ENCODE results near the gene RGL3.

Gene RGL3

DNA sequence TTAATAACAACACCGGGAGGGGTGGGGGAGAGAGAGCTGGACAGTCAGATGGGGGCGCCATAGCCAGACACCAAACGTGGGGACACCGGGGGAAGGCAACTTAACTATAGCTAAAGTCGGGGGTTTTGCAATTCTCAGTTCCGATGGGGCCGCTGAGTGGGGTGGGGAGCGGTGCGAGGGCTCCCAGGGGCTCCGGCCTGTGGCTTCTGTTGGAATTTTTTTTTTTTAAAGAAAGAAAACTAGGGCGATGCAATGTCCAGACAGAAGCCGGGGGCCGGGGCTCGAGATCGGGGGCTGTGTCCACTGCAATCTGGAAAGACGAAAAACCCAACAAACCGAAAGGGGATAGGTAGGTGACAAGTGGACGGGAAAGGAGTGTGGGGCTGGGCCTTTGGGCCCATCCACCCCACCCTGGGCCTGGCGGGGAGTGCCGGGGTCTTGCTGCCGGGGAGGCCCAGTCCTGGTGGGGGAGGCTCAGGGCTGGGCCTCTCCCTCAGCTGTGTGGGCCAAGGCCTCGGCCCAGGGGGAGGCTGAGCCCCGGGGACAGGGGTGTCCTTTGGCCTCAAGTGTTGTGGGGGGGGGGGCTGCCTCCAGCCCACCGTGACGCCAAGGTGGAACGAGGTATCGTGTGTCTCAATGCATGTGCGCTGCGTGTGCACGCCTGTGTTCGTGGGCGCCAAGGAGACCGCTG is 33.7 kb upstream of the RGL3 start:
- DNase-seq (no peak), ATAC-seq (peak; percentile 9)
- H3K27me3 Mint-ChIP-seq, result peaks cover 19% of the 10 kb centered on the region
- H3K27ac Mint-ChIP-seq, result peak overlapping the region in 1 of 2 donors; percentile 39
- H3K9me3 Mint-ChIP-seq, result no peaks in the 10 kb centered on the region
- no peak overlapping the region for H3K4me3 Mint-ChIP-seq
- no peaks in the 10 kb centered on the region for H3K4me1 Mint-ChIP-seq

DNA sequence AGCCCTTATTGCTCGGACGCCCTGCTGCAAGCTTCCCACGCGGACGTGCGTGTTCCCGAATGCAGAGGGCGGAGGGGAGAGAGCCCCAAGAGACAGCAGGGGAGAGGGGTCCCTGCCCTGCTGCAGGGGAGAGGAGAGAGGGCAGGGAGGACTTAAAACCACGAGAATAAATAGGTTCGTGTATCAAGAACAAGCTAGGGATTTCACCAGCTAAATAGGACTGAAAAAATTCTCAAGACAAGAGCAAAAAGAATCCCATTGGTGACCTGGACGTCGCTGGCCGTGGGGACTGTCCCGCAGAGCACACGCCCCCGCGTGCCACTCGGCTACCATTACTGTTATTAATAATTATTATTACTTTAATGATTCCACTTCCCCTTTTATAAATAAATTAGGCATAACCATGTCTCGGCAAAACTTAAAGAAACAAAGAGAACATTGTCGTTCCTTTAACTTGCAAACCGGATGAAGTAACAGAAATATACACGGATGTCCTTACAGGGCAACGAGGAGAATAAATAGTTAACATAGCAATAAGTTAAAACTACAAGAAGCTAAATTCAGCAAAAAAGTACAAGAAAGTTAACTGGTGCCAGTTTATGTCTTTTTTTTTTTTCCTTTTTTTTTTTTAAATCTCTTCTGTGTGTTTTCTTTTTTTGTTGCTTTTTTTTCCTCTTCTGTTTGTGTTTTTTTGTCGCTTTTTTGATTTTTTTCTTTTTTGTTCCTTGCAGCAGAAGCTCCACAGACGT is 32.9 kb upstream of the RGL3 start:
- Mint-ChIP-seq H3K27ac (no peak overlapping the region), H3K9me3 (no peaks in the 10 kb centered on the region), H3K27me3 (peaks cover 12% of the 10 kb centered on the region), H3K4me3 (no peak overlapping the region), H3K4me1 (no peaks in the 10 kb centered on the region)
- ATAC-seq (no peak), DNase-seq (no peak)

DNA sequence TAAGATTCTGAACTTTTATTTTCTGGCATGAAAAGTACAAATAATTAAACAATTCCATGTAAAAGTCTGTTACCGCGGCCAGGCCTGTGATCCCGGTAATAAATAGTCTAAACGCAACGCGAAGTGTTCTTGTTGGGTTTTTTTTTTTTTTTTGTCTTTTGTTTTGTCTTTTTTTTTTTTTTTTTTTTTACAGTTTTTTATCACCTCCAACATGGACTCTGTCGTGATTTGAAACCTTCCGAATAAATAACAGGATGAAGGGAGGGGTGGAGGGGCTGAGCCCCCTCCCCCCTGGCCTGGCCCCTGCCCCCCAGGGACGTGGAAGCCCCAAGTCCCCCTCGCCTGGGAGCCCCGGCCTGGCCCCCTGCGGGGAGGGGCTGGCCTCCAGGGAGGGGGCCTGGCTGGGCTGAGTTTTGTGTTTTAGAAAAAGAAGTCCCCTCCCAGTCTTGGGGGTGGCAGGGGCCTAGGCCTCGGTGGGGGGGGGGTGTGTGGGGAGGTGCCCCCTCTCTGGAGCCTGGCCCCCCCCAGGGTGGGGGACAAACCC is 32.3 kb upstream of the RGL3 start:
- DNase-seq (no peak), ATAC-seq (peak; percentile 8)
- Mint-ChIP-seq H3K4me3 (no peak overlapping the region), H3K27ac (no peak overlapping the region), H3K9me3 (no peaks in the 10 kb centered on the region), H3K4me1 (no peaks in the 10 kb centered on the region), H3K27me3 (peaks cover 12% of the 10 kb centered on the region)

DNA sequence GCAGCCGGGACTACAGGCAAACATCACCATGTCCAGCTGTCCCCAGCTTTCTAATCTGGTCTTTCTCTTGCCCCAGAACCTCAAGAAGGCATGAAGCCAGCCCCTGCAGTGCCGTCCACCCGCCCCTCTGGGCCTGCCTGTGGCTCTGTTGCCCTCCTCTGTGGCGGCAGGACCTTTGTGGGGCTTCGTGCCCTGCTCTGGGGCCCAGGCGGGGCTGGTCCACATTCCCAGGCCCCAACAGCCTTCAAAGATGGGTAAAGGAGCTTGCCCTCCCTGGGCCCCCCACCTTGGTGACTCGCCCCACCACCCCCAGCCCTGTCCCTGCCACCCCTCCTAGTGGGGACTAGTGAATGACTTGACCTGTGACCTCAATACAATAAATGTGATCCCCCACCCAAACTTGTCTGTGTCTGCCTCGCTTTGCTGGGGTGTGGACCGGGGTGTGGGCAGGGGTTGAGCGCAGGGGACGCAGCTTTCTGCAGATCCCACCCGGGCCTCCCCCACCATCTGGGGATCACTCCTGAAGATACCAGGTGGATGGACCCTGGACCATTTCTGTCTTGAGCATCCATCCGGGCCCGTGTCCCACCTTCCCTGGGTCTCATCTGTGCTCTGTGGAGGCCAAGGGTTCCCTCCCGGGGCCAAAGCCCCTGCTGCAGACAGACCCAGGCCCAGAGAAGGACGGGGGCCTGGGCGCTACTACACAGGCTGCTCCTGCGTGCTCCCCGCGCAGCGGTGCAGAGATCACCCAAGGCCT is 31.6 kb upstream of the RGL3 start:
- no peak overlapping the region for H3K27ac Mint-ChIP-seq
- DNase-seq (no peak), ATAC-seq (no peak)
- no peaks in the 10 kb centered on the region for H3K9me3 Mint-ChIP-seq
- H3K27me3 Mint-ChIP-seq, result peaks cover 9% of the 10 kb centered on the region
- H3K4me1 Mint-ChIP-seq, result no peaks in the 10 kb centered on the region
- no peak overlapping the region for H3K4me3 Mint-ChIP-seq

DNA sequence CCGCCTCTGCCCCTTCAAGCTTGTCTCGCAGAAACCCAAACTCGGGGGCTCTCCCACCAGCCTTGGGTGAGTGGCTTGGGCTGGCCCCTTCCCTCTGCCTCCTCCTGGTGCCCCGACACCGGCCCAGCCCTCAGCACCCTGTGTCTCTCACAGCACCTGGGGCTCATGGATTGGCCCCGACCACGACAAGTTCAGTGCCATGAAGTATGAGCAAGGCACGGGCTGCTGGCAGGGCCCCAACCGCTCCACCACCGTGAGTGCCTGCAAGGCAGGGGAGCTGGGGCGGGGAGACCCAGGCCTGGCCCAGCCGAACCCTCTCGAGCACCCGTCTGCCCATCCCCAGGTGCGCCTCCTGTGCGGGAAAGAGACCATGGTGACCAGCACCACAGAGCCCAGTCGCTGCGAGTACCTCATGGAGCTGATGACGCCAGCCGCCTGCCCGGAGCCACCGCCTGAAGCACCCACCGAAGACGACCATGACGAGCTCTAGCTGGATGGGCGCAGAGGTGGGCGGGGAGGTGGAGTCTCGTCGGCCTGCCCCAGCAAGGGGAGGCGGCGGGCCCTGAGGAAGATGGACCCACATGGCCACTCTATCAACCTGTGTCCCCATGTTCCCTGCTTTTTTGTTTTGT is 29.9 kb upstream of the RGL3 start:
- H3K27ac Mint-ChIP-seq, result no peak overlapping the region
- H3K4me3 Mint-ChIP-seq, result no peak overlapping the region
- ATAC-seq (no peak), DNase-seq (no peak)
- H3K4me1 Mint-ChIP-seq, result no peaks in the 10 kb centered on the region
- no peaks in the 10 kb centered on the region for H3K9me3 Mint-ChIP-seq
- H3K27me3 Mint-ChIP-seq, result peaks cover 5% of the 10 kb centered on the region

DNA sequence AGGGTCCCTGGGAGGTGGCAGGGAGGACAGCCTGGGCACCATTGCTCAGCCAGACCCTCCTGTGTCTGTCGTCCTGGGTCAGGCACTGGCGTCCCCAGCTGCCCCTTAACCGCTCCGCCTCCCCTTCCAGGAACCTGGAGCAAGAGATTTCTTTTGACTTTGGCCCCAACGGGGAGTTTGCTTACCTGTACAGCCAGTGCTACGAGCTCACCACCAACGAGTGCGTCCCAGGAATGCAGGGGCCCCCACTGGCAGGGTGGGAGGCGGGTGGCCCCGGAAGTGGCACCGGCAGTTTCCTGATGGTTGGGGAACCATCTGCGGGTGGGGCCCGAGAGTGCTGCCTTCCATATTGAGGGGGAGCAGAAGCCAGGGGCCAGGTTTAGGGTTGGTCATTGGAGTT is 29.3 kb upstream of the RGL3 start:
- H3K4me1 Mint-ChIP-seq, result no peaks in the 10 kb centered on the region
- ATAC-seq (no peak), DNase-seq (no peak)
- no peak overlapping the region for H3K27ac Mint-ChIP-seq
- peaks cover 5% of the 10 kb centered on the region for H3K27me3 Mint-ChIP-seq
- no peak overlapping the region for H3K4me3 Mint-ChIP-seq
- H3K9me3 Mint-ChIP-seq, result no peaks in the 10 kb centered on the region

DNA sequence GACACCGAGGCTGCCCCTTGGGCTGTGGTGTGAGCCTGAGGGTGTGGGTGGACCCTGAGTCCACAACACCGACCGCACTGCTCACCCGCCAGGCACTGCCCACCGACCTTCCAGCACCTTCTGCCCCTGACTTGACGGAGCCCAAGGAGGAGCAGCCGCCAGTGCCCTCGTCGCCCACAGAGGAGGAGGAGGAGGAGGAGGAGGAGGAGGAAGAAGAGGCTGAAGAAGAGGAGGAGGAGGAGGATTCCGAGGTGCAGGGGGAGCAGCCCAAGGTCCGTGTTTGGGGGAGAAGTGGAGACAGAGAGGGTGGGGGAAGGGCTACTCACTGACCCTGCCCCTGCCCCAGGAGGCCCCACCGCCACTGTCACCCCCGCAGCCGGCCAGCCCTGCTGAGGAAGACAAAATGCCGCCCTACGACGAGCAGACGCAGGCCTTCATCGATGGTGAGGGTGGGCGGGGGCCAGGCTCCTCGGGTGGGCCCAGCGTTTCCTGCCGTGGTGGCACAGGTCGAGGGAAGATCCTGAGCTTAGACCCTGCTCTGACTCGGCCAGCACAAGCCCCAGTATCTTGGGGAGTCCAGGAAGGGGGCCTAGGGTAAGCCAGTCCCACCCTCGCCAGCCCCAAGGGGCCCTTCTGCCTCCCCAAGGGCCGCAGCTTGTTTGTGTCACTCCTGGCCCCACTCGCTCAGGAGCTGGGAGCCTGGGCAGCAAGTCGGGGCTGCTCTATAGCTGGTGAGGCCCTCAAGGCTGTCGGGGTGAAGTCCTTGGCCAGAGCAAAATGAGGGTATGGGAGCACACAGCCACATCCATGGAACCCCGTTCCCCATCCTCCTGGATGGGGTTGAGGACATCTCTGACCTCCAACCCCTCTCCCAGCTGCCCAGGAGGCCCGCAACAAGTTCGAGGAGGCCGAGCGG is 28.5 kb upstream of the RGL3 start:
- ATAC-seq, result peak; percentile 16
- Mint-ChIP-seq H3K4me3 (no peak overlapping the region), H3K27me3 (peaks cover 3% of the 10 kb centered on the region), H3K27ac (no peak overlapping the region), H3K4me1 (no peaks in the 10 kb centered on the region), H3K9me3 (no peaks in the 10 kb centered on the region)
- no peak for DNase-seq

DNA sequence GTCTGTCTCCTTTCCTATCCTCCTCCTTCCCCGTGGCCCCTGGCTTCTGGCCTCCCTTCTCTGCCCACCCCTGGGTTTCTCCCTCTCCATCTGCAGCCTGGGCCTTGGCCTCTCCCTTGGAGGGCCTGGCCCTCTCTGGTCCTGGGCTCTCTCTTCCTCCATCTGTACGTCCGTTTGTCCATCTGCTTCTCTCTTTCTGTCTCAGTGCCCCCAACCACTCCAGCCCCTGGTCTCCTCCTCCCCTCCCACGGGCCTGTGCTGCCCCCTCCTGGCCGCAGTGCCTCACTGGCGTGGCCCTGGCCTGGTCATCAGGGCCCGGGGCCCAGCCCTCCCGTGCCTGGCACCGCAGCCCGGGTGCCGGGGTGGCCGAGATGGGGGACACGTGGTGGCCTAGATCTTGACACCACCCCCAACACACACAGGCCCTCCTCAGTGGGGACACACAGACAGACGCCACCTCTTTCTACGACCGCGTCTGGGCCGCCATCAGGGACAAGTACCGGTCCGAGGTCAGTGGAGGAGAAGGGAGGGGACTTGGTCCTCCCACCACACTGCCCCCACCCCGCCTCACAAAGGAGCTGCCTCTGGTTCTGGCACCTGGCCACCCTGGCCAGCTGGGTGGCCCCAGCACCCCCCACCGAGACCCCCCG is 27.7 kb upstream of the RGL3 start:
- ATAC-seq (peak; percentile 62), DNase-seq (peak; percentile 47 to 48)
- Mint-ChIP-seq H3K4me1 (peaks cover 5% of the 10 kb centered on the region), H3K27ac (no peak overlapping the region), H3K27me3 (no peaks in the 10 kb centered on the region), H3K4me3 (no peak overlapping the region), H3K9me3 (no peaks in the 10 kb centered on the region)

DNA sequence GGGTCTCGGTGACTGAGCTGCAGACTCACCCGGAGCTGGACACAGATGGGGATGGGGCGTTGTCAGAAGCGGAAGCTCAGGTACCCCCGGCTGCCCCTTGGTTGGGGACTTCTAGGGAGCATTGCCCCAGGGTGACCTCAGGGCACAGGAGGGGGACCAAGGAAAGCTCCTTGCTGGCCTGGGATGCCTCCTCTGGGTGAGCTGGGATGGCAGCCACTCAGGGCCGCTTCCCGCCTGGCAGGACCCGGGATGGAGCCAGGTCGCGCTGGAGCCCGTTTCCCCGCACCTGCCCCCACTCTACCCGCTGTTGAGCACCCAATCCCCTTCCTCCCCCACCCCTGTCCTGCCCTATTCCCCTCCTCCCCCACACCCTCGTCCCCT is 27.1 kb upstream of the RGL3 start:
- Mint-ChIP-seq H3K4me3 (no peak overlapping the region), H3K27ac (no peak overlapping the region), H3K4me1 (peaks cover 7% of the 10 kb centered on the region), H3K9me3 (no peaks in the 10 kb centered on the region), H3K27me3 (no peaks in the 10 kb centered on the region)
- DNase-seq, result no peak
- ATAC-seq, result no peak

DNA sequence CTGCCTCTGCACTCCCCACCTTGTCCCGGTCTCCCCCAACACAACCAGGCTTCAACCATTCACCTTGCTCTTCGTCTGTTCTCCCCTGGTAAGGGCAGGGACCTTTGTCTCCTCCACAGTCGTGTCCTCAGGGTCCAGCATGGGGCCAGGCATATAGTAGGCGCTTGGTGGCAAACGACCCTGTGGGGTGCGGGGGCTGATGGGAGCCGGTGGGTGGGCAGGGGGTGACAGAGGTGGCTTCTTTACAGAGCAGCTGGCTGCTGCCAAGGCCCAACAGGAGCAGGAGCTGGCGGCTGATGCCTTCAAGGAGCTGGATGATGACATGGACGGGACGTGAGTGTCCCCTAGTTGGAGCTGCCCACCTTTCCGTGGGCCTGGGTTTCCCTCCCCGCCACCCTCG is 26.0 kb upstream of the RGL3 start:
- H3K4me1 Mint-ChIP-seq, result peaks cover 14% of the 10 kb centered on the region
- H3K27ac Mint-ChIP-seq, result peak overlapping the region in 1 of 2 donors; percentile 63
- no peak for DNase-seq

DNA sequence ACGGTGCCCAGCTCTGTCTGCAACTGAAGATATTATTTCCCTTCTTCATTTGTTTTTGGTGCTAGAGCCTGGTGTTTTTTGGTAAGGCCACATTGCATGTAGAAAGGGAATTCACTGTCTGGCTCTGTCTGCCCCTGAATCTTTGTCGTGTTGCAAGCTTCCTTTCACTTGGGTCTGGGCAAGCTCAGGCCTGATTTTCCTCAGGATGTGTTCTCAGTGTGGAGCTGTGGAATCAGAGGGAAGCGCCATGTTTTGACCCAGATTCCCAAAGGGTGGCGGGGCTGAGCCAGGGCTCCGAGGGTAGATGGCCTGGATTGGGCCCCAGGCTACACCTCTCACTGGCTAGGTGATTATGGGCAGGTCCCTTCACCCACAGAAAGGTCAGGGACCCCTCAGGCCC is 24.9 kb upstream of the RGL3 start:
- Mint-ChIP-seq H3K4me1 (peaks cover 14% of the 10 kb centered on the region), H3K27ac (peak overlapping the region in 1 of 2 donors; percentile 66), H3K9me3 (no peaks in the 10 kb centered on the region), H3K27me3 (no peaks in the 10 kb centered on the region), H3K4me3 (no peak overlapping the region)
- DNase-seq (no peak), ATAC-seq (no peak)

More for the DNA sequence above, 26.0 kb upstream of the RGL3 start:
- no peak overlapping the region for H3K4me3 Mint-ChIP-seq
- H3K27me3 Mint-ChIP-seq, result no peaks in the 10 kb centered on the region
- ATAC-seq, result no peak
- H3K9me3 Mint-ChIP-seq, result no peaks in the 10 kb centered on the region

DNA sequence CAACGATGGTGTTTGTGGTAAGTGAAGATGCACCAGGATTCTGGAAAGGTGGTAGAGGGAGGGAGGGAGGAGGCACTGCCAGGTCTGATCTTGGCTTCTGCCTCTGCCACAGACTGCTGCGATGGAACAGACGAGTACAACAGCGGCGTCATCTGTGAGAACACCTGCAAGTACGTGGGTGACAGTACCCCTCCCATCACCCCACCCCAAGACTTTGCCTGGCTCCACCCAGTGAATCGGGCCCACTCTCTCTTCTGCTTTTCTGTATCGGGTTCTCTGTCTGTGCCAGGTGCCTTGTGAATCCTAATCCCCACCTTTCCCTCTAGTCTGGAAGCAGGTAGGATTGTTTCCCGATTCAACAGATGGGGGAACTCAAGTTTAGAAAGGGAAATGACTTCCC is 18.8 kb upstream of the RGL3 start:
- Mint-ChIP-seq H3K4me3 (peak overlapping the region; percentile 37 to 100), H3K27me3 (no peaks in the 10 kb centered on the region), H3K4me1 (peaks cover 47% of the 10 kb centered on the region), H3K27ac (peak overlapping the region in 1 of 2 donors; percentile 78), H3K9me3 (no peaks in the 10 kb centered on the region)
- DNase-seq (no peak), ATAC-seq (no peak)

DNA sequence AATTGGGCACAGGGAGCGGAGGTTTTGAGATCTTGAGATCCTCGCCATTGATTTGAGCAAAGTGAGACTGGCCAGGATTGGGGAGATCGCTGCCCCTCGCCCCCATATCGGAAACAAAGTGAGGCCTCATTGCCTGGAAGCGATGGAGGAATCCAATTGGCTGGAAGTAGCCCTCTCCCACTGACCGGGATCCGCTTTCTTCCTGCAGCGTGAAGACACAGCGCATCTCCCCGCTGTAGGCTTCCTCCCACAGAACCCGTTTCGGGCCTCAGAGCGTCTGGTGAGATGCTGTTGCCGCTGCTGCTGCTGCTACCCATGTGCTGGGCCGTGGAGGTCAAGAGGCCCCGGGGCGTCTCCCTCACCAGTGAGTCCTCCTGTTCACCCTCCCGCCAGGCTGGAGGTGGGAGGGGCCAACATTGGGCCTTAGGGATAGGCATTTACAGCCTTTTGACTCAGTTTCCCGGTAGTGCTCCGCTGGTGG is 16.8 kb upstream of the RGL3 start:
- ATAC-seq, result no peak

More for the DNA sequence above, 16.8 kb upstream of the RGL3 start:
- H3K4me1 Mint-ChIP-seq, result peaks cover 38% of the 10 kb centered on the region
- H3K27ac Mint-ChIP-seq, result peak overlapping the region; percentile 99 to 100
- peak overlapping the region; percentile 99 to 100 for H3K4me3 Mint-ChIP-seq
- DNase-seq, result peak in 1 of 2 donors; percentile 27
- no peaks in the 10 kb centered on the region for H3K27me3 Mint-ChIP-seq
- no peaks in the 10 kb centered on the region for H3K9me3 Mint-ChIP-seq

Data from stimulated activated naive CD8-positive, alpha-beta T cell treated with anti-CD3 and anti-CD28 coated beads, Interleukin-15, amount 100 ng/mL, for 72 hours (primary cell).